AG09319 (cell line): ENCODE results near the gene RPS26.
"Not testable (repeated sequence)": the region's sequence is repeated elsewhere in the genome, so short reads cannot be mapped to it uniquely, and the experiment has no call there.

Experiments used
- DNase-seq: peaks from one replicate; pipeline ENCODE4 v3.0.0-alpha.2; 2010; ENCODE audit warnings: low read depth; ENCODE audit errors: extremely low read depth
- CTCF ChIP-seq: IDR thresholded peaks from 2 replicates; pipeline ENCODE4 v1.5.1; 2011; ENCODE audit warnings: low read depth, mild to moderate bottlenecking, inconsistent platforms, low read length, moderate library complexity

The RPS26 gene

GRCh38 chr12:56074396-56074795, 32.7 kb downstream of the RPS26 start:
- DNase-seq = no peak
- TF ChIP-seq CTCF = no peak

GRCh38 chr12:56077966-56078365, 36.2 kb downstream of the RPS26 start:
- not testable (repeated sequence) for DNase-seq

GRCh38 chr12:56078427-56078826, 36.7 kb downstream of the RPS26 start:
- no peak for DNase-seq
- no peak for TF ChIP-seq CTCF

- DNase-seq = peak; percentile 46
- TF ChIP-seq CTCF = peak; percentile 81
Measured at GRCh38 chr12:56078931-56079722, 37.4 kb downstream of the RPS26 start.

GRCh38 chr12:56079723-56080555, 38.2 kb downstream of the RPS26 start, which contains the start of gene ERBB3:
TSS of gene ERBB3 (plus strand) at chr12:56080165. CDS start at chr12:56080301, 136 bp downstream.
- TF ChIP-seq CTCF = no peak
- peak; percentile 40 for DNase-seq

- no peak for DNase-seq
- TF ChIP-seq CTCF = no peak
Measured at GRCh38 chr12:56080556-56081138, 38.9 kb downstream of the RPS26 start.

GRCh38 chr12:56081393-56082347, 40.0 kb downstream of the RPS26 start:
- no peak for DNase-seq
- no peak for TF ChIP-seq CTCF
